ENCODE measurements around the gene SLC35F3.
"Not testable (repeated sequence)": the region's sequence is repeated elsewhere in the genome, so short reads cannot be mapped to it uniquely, and the experiment has no call there.

The SLC35F3 gene

DNA sequence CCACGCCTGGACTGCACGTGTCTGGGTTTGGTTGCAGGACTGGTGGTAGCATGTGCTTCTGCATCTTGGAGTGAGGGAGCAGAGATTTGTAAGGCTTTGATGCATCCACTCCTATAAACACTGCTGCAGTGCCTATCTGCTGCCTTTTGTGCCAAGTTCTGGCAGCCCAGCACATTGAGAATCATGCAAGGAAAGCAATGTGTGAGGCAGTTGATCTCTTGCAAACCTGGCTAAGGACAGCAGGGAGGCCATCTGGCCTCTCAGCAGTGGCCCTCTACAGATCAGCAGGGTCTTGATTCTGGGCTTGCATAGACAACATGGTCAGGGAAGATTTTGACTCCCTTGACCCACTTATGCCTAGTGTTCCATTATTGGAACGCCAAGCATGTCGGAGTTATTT, 387.5 kb downstream of the SLC35F3 start:
- no peak for DNase-seq (ENCODE audit: low spot score)

GRCh38 chr1:234292548-234292947, 388.1 kb downstream of the SLC35F3 start:
- no peak for DNase-seq (ENCODE audit: low spot score)

GRCh38 chr1:234294109-234294817, 389.8 kb downstream of the SLC35F3 start:
- no peak for DNase-seq (ENCODE audit: low spot score)

DNA sequence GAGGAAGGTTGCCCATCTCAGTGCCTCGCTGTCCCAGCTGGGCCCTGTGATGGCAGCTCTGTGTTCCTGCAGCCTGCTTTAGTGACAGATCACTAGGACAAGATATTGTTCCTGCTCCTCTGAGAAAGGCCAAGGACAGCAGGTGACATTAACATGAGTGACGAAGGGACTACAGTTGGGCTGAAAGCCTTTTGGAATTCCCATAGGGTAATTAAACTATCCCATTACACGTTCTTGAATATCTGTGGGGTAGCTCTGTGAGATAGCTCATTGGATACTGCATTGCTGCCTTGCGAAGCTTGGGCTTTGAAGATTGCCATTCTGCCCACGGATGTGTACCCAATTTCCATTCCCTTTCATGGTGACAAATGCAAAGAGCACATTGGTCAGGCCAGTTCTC, 390.6 kb downstream of the SLC35F3 start:
- DNase-seq (ENCODE audit: low spot score), result no peak

GRCh38 chr1:234295626-234296025, 391.1 kb downstream of the SLC35F3 start:
- DNase-seq (ENCODE audit: low spot score), result no peak

- no peak for DNase-seq (ENCODE audit: low spot score)
These were observed 392.0 kb downstream of the SLC35F3 start for GRCh38 chr1:234296496-234296895.

DNA sequence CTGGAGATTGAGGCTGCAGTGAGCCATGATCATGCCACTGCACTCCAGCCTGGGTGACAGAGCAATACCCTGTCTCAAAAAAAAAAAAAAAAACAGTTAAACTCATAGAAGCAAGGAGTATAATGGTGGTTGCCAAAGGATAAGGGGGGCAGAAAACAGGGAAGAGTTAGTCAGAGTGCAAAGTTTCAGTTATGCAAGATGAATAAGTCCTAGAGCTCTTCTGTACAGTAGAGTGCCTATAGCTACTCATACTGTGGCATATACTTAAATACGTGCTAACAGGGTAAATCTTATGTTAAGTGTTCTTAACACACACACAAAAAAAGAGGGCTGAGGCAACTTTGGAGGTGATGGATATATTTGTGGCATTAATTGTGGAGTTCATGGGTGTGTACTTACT, 393.2 kb downstream of the SLC35F3 start:
- no peak for DNase-seq (ENCODE audit: low spot score)

- no peak for DNase-seq (ENCODE audit: low spot score)
These were observed 395.6 kb downstream of the SLC35F3 start for GRCh38 chr1:234300096-234300495.

GRCh38 chr1:234301663-234302062, 397.2 kb downstream of the SLC35F3 start:
- not testable (repeated sequence) for DNase-seq (ENCODE audit: low spot score)

- no peak for DNase-seq (ENCODE audit: low spot score)
These were observed 398.0 kb downstream of the SLC35F3 start for GRCh38 chr1:234302354-234302962.

- no peak for DNase-seq (ENCODE audit: low spot score)
These were observed 398.8 kb downstream of the SLC35F3 start for GRCh38 chr1:234303231-234303630.

DNA sequence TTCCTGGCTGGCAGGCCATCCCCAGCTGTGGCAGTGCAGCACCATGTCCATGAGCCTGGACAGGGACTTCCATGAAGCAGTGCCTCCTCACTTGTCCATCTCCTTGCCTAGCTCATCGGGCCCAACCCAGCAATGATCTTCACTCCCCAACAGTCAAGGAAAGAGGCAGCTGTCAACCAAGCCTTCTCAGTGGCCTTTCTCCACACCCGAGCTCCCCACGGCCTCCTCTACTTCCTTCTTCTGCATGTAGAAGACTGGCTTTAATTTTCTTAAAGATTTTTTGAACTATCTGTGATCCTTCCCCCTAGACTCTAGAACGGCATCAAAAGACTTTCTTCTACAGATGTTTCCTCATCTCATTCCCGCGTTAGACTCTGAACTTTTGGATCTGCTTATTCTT, 403.2 kb downstream of the SLC35F3 start:
- no peak for DNase-seq (ENCODE audit: low spot score)

DNA sequence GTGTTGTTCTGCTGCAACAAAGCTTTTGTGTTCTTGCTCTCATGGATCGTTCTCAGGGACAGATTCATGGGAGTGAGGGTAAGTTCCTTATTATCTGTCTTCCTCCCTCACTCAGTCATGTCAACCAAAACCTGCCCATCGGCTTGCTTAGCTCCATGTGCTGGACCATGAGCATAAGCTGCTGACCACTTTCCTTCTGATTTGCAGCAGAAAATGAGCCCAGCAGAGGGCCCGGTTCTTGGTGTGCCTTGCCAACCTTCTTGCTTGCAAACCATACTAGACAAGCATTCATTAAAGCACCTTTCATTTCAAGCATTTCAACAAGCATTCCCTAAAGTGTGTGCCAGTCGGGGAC, 404.7 kb downstream of the SLC35F3 start:
- no peak for DNase-seq (ENCODE audit: low spot score)

- peak; percentile 62 for DNase-seq (ENCODE audit: low spot score)
These were observed 405.4 kb downstream of the SLC35F3 start for GRCh38 chr1:234309598-234310459.

DNA sequence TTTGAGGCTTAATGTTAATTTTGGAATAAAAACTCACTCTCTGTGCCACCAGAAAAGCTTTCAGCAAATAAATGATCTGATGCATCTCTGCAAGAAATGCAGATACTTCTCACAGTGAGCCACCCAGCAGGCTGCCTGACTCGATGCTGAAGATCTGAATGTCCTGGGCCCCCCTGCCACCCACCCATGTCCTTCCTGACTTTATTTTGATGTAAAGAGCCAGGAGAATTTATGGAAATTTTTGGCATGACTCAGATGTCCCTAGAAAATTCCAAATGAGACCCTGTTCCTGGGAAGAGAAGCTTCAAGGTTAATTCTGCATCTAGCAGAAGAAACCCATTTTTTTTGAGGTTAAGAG, 406.0 kb downstream of the SLC35F3 start:
- DNase-seq (ENCODE audit: low spot score), result no peak

DNA sequence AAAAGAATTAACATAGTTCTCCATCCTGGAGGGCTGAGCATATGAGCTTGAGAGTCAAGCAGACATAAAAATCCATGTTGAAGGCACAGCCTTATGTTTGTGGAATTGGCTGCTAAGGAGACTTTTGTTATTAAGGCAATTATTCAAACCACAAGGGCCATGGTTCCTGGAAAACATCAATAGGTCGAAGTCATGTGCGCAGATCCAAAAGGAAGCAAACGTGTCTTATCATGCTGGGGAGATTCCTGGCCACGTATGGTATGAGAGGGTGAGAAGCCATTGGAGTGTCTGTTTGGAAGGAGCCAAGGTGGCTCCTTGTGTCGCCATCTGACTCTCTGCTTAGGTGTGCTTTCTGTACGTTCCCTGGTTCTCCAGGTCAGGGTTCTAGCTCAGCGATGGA, 406.9 kb downstream of the SLC35F3 start:
- no peak for DNase-seq (ENCODE audit: low spot score)

GRCh38 chr1:234313171-234313570, 408.7 kb downstream of the SLC35F3 start:
- DNase-seq (ENCODE audit: low spot score), result peak; percentile 14

DNA sequence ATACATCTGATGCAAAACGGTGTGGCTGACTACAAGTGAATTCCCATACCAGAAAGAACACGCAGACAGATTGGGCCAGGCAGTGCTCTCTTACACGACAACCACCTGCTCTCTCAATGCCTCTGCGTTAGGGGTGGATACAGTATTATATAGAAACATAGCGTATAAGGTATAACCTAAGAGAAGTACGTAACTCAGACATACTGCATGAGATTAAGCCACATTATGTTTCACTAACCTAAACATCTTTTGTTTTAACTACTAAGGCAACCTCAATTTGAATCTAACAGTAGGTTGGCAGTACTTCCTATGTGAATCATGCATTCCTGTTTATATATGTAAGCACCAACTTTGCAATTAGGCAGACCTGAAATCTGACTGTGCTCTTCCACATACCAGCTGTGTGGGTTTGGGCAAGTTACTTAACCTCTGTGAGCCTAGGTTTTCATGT, 410.6 kb downstream of the SLC35F3 start:
- peak; percentile 74 for DNase-seq (ENCODE audit: low spot score)

- no peak for DNase-seq (ENCODE audit: low spot score)
These were observed 411.1 kb downstream of the SLC35F3 start for GRCh38 chr1:234315588-234315987.

- DNase-seq (ENCODE audit: low spot score), result no peak
These were observed 412.0 kb downstream of the SLC35F3 start for GRCh38 chr1:234316486-234316885.

DNA sequence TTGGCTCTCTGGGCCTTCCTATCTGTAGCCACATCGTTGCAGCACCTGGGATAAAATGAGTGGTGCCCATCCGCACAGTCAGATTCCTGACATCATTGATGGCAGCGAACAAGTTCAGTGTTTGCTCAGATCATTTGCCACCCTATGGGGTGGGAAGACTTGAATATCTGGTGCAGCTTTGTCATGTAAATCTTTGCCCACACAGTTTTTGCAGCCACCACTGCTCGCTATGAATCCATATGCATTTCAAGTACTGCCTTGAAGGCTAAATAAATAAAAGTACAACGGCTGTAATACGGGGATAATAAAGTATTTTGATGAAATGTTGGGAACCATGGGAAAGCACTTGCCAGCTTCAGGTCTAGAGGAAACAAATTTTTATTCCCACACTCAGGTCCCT, 412.5 kb downstream of the SLC35F3 start:
- no peak for DNase-seq (ENCODE audit: low spot score)

- DNase-seq (ENCODE audit: low spot score), result no peak
These were observed 415.6 kb downstream of the SLC35F3 start for GRCh38 chr1:234320069-234320468.

- DNase-seq (ENCODE audit: low spot score), result no peak
These were observed 416.1 kb downstream of the SLC35F3 start for GRCh38 chr1:234320549-234320948.
